Skeletal muscle cell (primary cell): ENCODE results near the gene NEXMIF.
"Not testable (repeated sequence)": the region's sequence is repeated elsewhere in the genome, so short reads cannot be mapped to it uniquely, and the experiment has no call there.

Experiments used
- DNase-seq: peaks from one replicate; pipeline ENCODE4 v3.0.0-alpha.2; 2010; ENCODE audit warnings: low read depth
- H3K4me3 ChIP-seq: 2 replicates; pipeline ENCODE4 v1.5.1; 2011; ENCODE audit warnings: low read depth, mild to moderate bottlenecking, control low read depth, low read length, moderate library complexity

The NEXMIF gene

DNA sequence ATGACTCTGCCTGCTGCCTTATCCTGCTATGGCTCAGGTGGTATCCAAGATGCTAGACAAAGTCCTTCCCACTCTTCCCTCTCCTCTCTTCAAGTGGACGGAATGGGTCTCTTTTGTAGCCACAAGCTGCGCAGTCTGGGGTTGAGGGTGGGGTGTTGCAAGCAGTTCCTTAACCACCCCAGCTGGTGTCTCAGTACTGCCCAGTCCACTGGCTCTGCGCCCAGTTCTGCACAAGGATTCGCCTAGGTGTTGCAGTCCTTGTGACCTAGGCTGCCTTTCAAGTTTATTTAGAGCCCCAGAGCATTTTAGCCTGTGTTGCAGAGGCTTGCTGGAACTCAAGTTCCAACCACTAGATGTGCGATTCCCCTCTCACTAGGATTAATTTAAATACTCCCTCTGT is 120.7 kb downstream of the NEXMIF start:
- H3K4me3 ChIP-seq = no peak overlapping the region
- no peak for DNase-seq

DNA sequence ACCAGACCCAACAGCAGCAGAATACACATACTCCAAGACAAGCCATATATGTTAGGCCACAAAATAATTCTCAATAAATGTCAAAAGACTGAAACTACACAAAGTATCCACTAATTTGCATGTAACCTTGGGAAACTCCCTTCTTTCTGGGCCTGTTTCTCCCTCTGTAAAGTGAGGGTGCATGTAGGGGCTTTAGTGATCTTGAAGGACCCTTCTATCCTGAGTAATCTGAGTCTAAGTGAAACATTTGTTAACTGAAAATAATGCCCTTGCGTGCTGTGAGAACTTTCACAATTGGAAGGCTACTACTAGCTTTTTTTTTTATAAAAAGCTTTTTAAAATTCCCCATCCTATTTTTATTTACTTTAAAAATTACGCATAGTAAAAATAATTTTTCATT is 125.2 kb downstream of the NEXMIF start:
- DNase-seq = no peak
- H3K4me3 ChIP-seq = no peak overlapping the region

DNA sequence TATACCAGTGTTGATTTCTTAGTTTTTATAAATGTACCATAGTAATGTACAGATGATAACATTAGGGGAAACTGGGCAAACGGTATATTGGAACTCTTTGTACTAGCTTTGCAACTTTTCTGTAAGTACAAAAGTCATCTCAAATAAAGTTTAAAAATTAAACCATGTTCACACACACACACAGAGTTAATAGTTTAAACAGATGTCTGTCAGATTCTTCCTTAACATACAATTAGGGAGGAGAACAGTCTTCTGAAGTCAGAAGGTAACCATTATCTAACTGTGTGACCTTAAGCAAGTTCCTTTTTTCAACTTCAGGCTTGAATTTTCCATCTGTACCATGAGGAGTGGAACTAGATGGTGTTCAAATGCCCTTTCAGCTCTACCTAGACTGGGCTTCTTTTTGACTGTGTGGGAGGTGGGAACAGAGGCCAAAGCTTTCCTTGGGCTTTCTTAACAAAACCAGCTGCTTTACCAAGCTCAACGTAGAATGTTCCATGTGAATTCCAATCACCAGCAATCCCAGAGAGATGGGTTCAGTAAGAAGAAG is 127.8 kb downstream of the NEXMIF start:
- no peak for DNase-seq
- H3K4me3 ChIP-seq = no peak overlapping the region

GRCh38 chrX:74788545-74789086 is 136.6 kb downstream of the NEXMIF start:
- no peak for DNase-seq
- no peak overlapping the region for H3K4me3 ChIP-seq

DNA sequence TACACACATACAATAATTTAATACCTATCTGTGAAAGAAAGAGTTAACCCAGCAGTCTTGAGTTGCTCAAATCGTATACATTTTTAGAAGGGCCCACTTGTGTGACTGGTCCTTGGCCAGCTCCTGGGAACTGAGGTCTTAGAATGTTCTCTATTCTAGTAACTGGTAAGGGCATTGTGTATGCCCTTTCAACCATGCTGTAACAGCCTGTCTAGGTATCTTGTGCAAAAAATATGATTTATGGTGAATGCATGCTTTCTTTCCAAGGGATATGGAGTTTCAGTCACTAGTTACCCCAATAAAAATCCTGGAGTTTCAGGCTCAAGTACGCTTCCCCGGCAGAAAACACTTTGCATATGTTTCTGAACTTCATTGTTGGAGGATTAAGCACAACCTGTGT is 140.6 kb downstream of the NEXMIF start:
- H3K4me3 ChIP-seq = no peak overlapping the region
- no peak for DNase-seq

DNA sequence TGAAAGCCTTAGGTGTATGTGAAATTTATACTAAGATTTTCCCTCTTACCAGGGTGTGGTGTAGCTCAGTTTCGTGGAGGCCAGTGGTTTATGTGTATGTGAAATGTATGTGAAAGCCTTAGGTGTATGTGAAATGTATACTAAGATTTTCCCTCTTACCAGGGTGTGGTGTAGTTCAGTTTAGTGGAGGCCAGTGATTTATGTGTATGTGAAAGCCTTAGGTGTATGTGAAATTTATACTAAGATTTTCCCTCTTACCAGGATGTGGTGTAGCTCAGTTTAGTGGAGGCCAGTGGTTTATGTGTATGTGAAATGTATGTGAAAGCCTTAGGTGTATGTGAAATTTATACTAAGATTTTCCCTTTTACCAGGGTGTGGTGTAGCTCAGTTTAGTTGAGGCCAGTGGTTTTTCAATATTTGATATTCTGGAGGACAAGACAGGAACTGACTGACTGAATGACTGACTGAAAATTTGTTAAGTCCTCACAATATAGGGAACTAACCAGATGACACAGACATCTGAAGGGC is 143.7 kb downstream of the NEXMIF start:
- no peak for DNase-seq
- H3K4me3 ChIP-seq = no peak overlapping the region

DNA sequence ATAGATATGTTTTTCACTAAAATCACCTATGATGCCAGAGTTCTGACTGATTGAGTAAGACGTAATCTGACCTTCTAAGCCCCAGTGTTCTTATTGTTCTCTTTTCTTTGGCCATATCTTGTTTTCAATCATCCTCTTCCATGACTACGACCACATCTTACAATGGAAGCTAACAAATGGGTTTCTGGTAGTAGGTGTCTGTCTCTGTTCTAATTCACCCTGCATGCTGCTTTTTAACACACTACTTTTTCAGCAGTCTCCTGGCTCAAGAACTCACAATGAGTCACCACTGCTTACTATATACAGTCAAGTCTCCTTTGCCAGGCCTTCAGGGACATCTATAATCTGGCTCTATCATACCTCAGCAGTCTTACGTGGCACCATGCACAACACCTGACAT is 146.1 kb downstream of the NEXMIF start:
- DNase-seq = no peak
- H3K4me3 ChIP-seq = no peak overlapping the region

GRCh38 chrX:74774988-74775387 is 150.3 kb downstream of the NEXMIF start:
- H3K4me3 ChIP-seq = no peak overlapping the region
- DNase-seq = no peak

DNA sequence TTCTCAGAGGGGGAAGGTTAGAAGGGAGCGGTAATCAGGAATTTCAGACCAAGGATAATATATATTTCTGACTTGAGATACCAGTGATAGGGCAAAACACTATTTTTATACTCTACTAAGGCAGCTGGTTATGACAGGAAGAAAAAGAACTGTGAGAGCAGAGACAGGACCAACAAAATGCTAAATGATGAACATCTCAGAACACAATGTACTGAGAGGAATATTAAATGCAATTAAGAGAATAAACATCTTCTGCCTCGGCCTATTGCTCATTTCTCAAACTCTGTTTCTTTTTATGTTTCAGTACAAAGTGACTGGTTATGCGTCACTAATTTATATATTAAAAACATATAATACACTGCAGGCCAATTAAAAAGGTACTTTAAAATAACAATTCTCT is 188.8 kb downstream of the NEXMIF start:
- DNase-seq = no peak
- H3K4me3 ChIP-seq = no peak overlapping the region

DNA sequence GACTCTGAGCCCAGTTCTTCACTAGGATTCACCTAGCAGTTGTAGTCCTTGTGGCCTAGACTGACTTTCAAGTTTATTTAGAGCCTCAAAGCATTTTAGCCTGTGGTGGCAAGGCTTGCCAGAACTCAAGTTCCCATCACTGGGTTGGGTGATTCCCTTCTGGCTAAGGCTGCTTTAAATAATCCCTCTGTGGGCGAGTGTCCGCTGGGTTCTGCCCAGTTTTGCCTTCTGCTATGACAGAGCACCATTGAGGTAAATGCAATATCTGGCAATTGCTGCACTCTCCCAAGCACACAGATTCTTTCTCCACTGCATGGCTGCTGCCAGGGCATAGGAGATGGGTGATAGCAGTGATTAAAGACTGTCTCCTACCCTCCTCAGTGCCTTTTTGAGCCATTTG is 220.0 kb downstream of the NEXMIF start:
- DNase-seq = no peak
- no peak overlapping the region for H3K4me3 ChIP-seq

GRCh38 chrX:74701343-74701742 is 223.9 kb downstream of the NEXMIF start:
- H3K4me3 ChIP-seq, DNase-seq: not testable (repeated sequence)

DNA sequence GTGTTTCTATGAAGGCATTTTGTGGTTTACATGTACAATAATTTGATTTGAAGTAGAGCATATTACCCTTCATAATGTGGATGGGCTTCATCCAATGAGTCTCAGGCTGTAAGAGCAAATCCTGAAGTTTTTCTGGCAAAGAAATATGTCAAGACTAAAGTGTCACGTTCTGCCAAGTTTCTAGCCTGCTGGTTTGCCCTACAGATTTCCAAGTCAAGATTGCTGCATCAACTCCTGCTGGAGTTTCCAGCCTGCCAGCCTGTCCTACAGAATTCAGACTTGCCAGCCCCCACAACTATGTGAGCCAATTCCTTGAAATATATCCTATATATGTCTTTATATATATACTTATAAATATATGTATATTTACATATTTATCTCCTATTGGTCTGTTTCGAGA is 240.8 kb downstream of the NEXMIF start:
- no peak overlapping the region for H3K4me3 ChIP-seq
- DNase-seq = no peak
